HepG2 (cell line): ENCODE data around the gene RRAD. TPM values are rescaled to one million over a fixed set of nuclear protein-coding genes. Genes with fewer than 3 reads are reported as not detected.
A peak's percentile ranks its signal among the peaks of the same experiment; 100 is the strongest.

Source experiments
- CEBPB ChIP-seq: IDR thresholded peaks from 2 replicates; pipeline ENCODE4 v1.6.1; 2011; ENCODE audit warnings: low read depth, low read length, improper control_type of control experiment, borderline replicate concordance
- SP1 ChIP-seq, 2 experiments: fragments of 450-650 bp in 1 of 2; sonication (generic) in 1 of 2; formaldehyde crosslinking in 1 of 2; IDR thresholded peaks; 2 replicates each; pipeline versions ENCODE4 v1.4.0 to v1.6.1; 2016 to 2020; ENCODE audit warnings: missing genetic modification reagents in 1 of 2
- TCF12 ChIP-seq, 2 experiments: fragments of 450-650 bp in 1 of 2; sonication (generic) in 1 of 2; formaldehyde crosslinking in 1 of 2; IDR thresholded peaks; 2 replicates each; pipeline versions ENCODE4 v1.6.1 to v1.8.0; 2017 to 2022; ENCODE audit warnings: antibody characterized with exemption in 1 of 2, mild to moderate bottlenecking in 1 of 2, missing genetic modification reagents in 1 of 2, moderate library complexity in 1 of 2
- TMF1 ChIP-seq: sonication (generic); formaldehyde crosslinking; IDR thresholded peaks from 2 replicates; pipeline ENCODE4 v1.8.1; 2022; ENCODE audit warnings: low read depth, missing genetic modification reagents
- ZBTB1 ChIP-seq: sonication (generic); formaldehyde crosslinking; IDR thresholded peaks from 2 replicates; pipeline ENCODE4 v1.4.0; 2020; ENCODE audit warnings: missing genetic modification reagents, borderline replicate concordance
- ZBTB38 ChIP-seq: sonication (generic); formaldehyde crosslinking; IDR thresholded peaks from 2 replicates; pipeline ENCODE4 v1.5.1; 2020; ENCODE audit warnings: mild to moderate bottlenecking, missing genetic modification reagents
- ZNF121 ChIP-seq: sonication (generic); formaldehyde crosslinking; IDR thresholded peaks from 2 replicates; pipeline ENCODE4 v1.5.0; 2020; ENCODE audit warnings: mild to moderate bottlenecking, missing genetic modification reagents
- ZNF234 ChIP-seq: sonication (generic); formaldehyde crosslinking; conservative IDR thresholded peaks from 2 replicates; pipeline ENCODE4 v1.5.1; 2020; ENCODE audit warnings: mild to moderate bottlenecking, missing genetic modification reagents
- ZNF3 ChIP-seq: IDR thresholded peaks from 2 replicates; pipeline ENCODE4 v1.7.0; 2017; ENCODE audit warnings: inconsistent platforms
- ZNF451 ChIP-seq: sonication (generic); formaldehyde crosslinking; IDR thresholded peaks from 2 replicates; pipeline ENCODE4 v1.5.0; 2020; ENCODE audit warnings: mild to moderate bottlenecking, missing genetic modification reagents
- ZNF563 ChIP-seq: sonication (generic); formaldehyde crosslinking; IDR thresholded peaks from 2 replicates; pipeline ENCODE4 v1.8.0; 2022; ENCODE audit warnings: mild to moderate bottlenecking, moderate library complexity, missing genetic modification reagents
- ZNF746 ChIP-seq: sonication (generic); formaldehyde crosslinking; IDR thresholded peaks from 2 replicates; pipeline ENCODE4 v1.8.0; 2022; ENCODE audit warnings: mild to moderate bottlenecking, missing genetic modification reagents
- ZNF75D ChIP-seq: sonication (generic); formaldehyde crosslinking; IDR thresholded peaks from 2 replicates; pipeline ENCODE4 v1.8.1; 2023; ENCODE audit warnings: missing genetic modification reagents, mild to moderate bottlenecking, borderline replicate concordance
- polyA plus RNA-seq, 8 experiments: library from polyadenylated mRNA; depleted of rRNA in 3 of 8; stranded (reverse) in 7 of 8; unstranded in 1 of 8; fragments of >200 nt; fragmentation: Illumina TruSeq in 4 of 8; extraction: Trizol in 4 of 8; gene quantifications; 2 replicates each; pipeline versions ENCODE4 v1.2.1 to v1.2.3, GENCODE V29; 2011 to 2016; ENCODE audit warnings: low read depth in 4 of 8, missing spikeins in 1 of 8, mixed read lengths in 1 of 8; ENCODE audit not compliant: insufficient read depth in 1 of 8
- total RNA-seq, 5 experiments: library from RNA; depleted of rRNA; stranded (reverse); fragments of >200 nt; fragmentation: Illumina TruSeq; extraction: Trizol; gene quantifications; 2 replicates each; pipeline ENCODE4 v1.2.3, GENCODE V29; 2016; ENCODE audit warnings: low read depth in 1 of 5
- TF ChIP-seq, protein P1 (sequence below), 2 experiments: fragments of 450-650 bp in 1 of 2; sonication (generic) in 1 of 2; formaldehyde crosslinking in 1 of 2; IDR thresholded peaks; 2 replicates each; pipeline versions ENCODE4 v1.6.1 to v1.8.0; 2016 to 2022; ENCODE audit warnings: antibody characterized with exemption in 1 of 2, mild to moderate bottlenecking in 1 of 2, missing genetic modification reagents in 1 of 2
- TF ChIP-seq, protein P2 (sequence below), 2 experiments: sonication (generic) in 1 of 2; formaldehyde crosslinking in 1 of 2; IDR thresholded peaks; 2 replicates each; pipeline versions ENCODE4 v1.4.0 to v1.6.1; 2016 to 2020; ENCODE audit warnings: borderline replicate concordance in 1 of 2, low read depth in 1 of 2, mild to moderate bottlenecking in 1 of 2, missing genetic modification reagents in 1 of 2

Gene RRAD
- total and polyA plus RNA-seq, 2 of the 13 experiments (the other 11 are each of a cell fraction or from before 2014, with no cell fraction given): 0.80 to 1.1 TPM

GRCh38 chr16:66935314-66936011 is 10.1 kb upstream of the RRAD start, which contains the start of gene CES2 (continued):
- TF ChIP-seq, protein P1, sequence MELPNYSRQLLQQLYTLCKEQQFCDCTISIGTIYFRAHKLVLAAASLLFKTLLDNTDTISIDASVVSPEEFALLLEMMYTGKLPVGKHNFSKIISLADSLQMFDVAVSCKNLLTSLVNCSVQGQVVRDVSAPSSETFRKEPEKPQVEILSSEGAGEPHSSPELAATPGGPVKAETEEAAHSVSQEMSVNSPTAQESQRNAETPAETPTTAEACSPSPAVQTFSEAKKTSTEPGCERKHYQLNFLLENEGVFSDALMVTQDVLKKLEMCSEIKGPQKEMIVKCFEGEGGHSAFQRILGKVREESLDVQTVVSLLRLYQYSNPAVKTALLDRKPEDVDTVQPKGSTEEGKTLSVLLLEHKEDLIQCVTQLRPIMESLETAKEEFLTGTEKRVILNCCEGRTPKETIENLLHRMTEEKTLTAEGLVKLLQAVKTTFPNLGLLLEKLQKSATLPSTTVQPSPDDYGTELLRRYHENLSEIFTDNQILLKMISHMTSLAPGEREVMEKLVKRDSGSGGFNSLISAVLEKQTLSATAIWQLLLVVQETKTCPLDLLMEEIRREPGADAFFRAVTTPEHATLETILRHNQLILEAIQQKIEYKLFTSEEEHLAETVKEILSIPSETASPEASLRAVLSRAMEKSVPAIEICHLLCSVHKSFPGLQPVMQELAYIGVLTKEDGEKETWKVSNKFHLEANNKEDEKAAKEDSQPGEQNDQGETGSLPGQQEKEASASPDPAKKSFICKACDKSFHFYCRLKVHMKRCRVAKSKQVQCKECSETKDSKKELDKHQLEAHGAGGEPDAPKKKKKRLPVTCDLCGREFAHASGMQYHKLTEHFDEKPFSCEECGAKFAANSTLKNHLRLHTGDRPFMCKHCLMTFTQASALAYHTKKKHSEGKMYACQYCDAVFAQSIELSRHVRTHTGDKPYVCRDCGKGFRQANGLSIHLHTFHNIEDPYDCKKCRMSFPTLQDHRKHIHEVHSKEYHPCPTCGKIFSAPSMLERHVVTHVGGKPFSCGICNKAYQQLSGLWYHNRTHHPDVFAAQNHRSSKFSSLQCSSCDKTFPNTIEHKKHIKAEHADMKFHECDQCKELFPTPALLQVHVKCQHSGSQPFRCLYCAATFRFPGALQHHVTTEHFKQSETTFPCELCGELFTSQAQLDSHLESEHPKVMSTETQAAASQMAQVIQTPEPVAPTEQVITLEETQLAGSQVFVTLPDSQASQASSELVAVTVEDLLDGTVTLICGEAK (IDR thresholded peaks at IDR 0.05): no peak
- TF ChIP-seq, protein P1 (CRISPR knock-in tag; IDR thresholded peaks at IDR 0.05): peak; percentile 51
- TF ChIP-seq ZBTB38 (CRISPR knock-in tag) (peak; percentile 36; the same call in 1 of the 2 replicates), ZNF3 (CRISPR knock-in tag) (no peak), ZNF234 (CRISPR knock-in tag) (no peak), ZNF746 (CRISPR knock-in tag) (0 out of 2 replicates have a peak, but pooled peaks have one; percentile 35), ZNF75D (no peak), SP1 (IDR thresholded peaks at IDR 0.05) (no peak), SP1 (CRISPR knock-in tag; IDR thresholded peaks at IDR 0.05) (peak; percentile 65; the same call in 1 of the 2 replicates), ZBTB1 (CRISPR knock-in tag) (0 out of 2 replicates have a peak, but pooled peaks have one; percentile 68), ZNF563 (CRISPR knock-in tag) (peak; percentile 84), CEBPB (no peak), ZNF121 (CRISPR knock-in tag) (peak; percentile 87), TCF12 (IDR thresholded peaks at IDR 0.05) (no peak), TCF12 (CRISPR knock-in tag; IDR thresholded peaks at IDR 0.05) (no peak), ZNF451 (CRISPR knock-in tag) (peak; percentile 92), TMF1 (CRISPR knock-in tag) (peak; percentile 92)
- TF ChIP-seq, protein P2, sequence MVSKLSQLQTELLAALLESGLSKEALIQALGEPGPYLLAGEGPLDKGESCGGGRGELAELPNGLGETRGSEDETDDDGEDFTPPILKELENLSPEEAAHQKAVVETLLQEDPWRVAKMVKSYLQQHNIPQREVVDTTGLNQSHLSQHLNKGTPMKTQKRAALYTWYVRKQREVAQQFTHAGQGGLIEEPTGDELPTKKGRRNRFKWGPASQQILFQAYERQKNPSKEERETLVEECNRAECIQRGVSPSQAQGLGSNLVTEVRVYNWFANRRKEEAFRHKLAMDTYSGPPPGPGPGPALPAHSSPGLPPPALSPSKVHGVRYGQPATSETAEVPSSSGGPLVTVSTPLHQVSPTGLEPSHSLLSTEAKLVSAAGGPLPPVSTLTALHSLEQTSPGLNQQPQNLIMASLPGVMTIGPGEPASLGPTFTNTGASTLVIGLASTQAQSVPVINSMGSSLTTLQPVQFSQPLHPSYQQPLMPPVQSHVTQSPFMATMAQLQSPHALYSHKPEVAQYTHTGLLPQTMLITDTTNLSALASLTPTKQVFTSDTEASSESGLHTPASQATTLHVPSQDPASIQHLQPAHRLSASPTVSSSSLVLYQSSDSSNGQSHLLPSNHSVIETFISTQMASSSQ (IDR thresholded peaks at IDR 0.05; ENCODE audit: low read depth): no peak
- TF ChIP-seq, protein P2 (CRISPR knock-in tag; IDR thresholded peaks at IDR 0.05; ENCODE audit: borderline replicate concordance): no peak
